Germinal center (tissue), 1 donor: ENCODE measurements around the gene TMPRSS4.

Experiments used
- DNase-seq: peaks from one replicate; pipeline ENCODE4 v3.0.0; 2012; ENCODE audit warnings: mixed read lengths, low spot score

The TMPRSS4 gene

GRCh38 chr11:118079491-118079890 is 2.6 kb downstream of the TMPRSS4 start:
- DNase-seq: no peak

- no peak for DNase-seq
Observed at GRCh38 chr11:118080296-118080695, 3.4 kb downstream of the TMPRSS4 start.

- DNase-seq: no peak
Observed at GRCh38 chr11:118081241-118081958, 4.5 kb downstream of the TMPRSS4 start.

GRCh38 chr11:118082880-118083552 is 6.1 kb downstream of the TMPRSS4 start:
- DNase-seq: no peak

GRCh38 chr11:118084247-118084646 is 7.4 kb downstream of the TMPRSS4 start:
- DNase-seq: no peak

GRCh38 chr11:118084656-118085055 is 7.8 kb downstream of the TMPRSS4 start:
- DNase-seq: no peak

GRCh38 chr11:118086913-118087768 is 10.3 kb downstream of the TMPRSS4 start, which contains the start of gene SMIM35:
SMIM35 (minus strand) TSS chr11:118086963; CDS start chr11:118086757, 206 bp downstream.
- no peak for DNase-seq

GRCh38 chr11:118087931-118088330 is 11.1 kb downstream of the TMPRSS4 start:
- no peak for DNase-seq

- DNase-seq: no peak
Observed at GRCh38 chr11:118088531-118088930, 11.7 kb downstream of the TMPRSS4 start.

- no peak for DNase-seq
Observed at GRCh38 chr11:118090545-118091162, 13.8 kb downstream of the TMPRSS4 start.

- no peak for DNase-seq
Observed at GRCh38 chr11:118091690-118092089, 14.8 kb downstream of the TMPRSS4 start.

GRCh38 chr11:118092907-118093571 is 16.2 kb downstream of the TMPRSS4 start:
- DNase-seq: no peak

- no peak for DNase-seq
Observed at GRCh38 chr11:118095493-118095892, 18.6 kb downstream of the TMPRSS4 start.

- DNase-seq: no peak
Observed at GRCh38 chr11:118095967-118096367, 19.1 kb downstream of the TMPRSS4 start.

GRCh38 chr11:118098996-118099837 is 22.3 kb downstream of the TMPRSS4 start:
- DNase-seq: no peak

GRCh38 chr11:118099838-118100556 is 23.1 kb downstream of the TMPRSS4 start:
- DNase-seq: no peak

GRCh38 chr11:118100691-118101232 is 23.9 kb downstream of the TMPRSS4 start:
- no peak for DNase-seq

GRCh38 chr11:118102721-118103261 is 25.9 kb downstream of the TMPRSS4 start:
- DNase-seq: no peak

- no peak for DNase-seq
Observed at GRCh38 chr11:118104491-118104890, 27.6 kb downstream of the TMPRSS4 start.
